ENCODE data around the gene ASCC2.
"Not testable (repeated sequence)": the region's sequence is repeated elsewhere in the genome, so short reads cannot be mapped to it uniquely, and the experiment has no call there.

The ASCC2 gene

DNA sequence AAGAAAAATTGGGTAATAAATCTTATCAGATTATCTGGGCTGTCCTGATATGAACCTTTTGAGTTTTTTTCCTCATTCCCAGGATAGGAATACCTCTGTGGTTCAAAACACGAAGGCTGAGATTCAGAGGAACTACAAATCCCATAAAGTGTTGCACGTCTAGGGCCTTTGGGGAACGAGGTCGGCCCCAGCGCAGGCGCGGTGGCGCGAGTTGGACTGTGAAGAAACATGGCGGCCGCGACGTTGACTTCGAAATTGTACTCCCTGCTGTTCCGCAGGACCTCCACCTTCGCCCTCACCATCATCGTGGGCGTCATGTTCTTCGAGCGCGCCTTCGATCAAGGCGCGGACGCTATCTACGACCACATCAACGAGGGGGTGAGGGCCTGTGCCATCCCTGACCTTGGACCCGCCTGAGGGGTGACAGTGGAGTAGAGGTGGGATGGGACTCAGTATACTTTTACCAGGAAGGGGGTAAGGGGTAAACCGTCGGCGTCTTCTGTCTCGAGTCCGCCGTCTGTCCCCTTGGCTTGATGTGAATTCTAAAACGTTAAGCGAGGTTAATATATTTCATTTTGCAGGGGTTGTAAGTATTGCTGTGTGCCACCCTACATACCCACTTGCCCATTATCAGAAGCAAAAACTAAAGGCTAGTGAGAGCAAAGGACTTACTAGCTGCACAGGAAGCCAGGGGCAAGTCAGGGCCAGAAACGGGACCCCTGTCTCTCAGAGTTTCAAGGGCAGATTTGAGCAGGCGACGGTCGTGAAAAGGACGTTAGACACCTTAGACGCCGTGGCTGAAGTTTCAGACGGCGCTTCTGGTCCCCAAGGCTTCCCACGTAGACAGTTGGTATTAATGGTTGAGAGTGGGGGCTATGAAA is 70.7 kb downstream of the ASCC2 start, which contains the start of gene UQCR10:
Gene UQCR10 (plus strand): TSS at position 199 of the 881 bp plus-strand sequence. CDS start 30 bp downstream, at position 229.
- peak; percentile 87 to 99 (median 94) for DNase-seq
- intact Hi-C loops (cut with DNase I): loop anchor here (5.0 kb wide), 1 partner anchor 75 kb away; no protein-coding TSS in a partner anchor

- peak; percentile 91 to 99 (median 95) for DNase-seq
- intact Hi-C loops (cut with DNase I): loop anchor here (5.0 kb wide), 1 partner anchor 74 kb away; no protein-coding TSS in a partner anchor
Observed at GRCh38 chr22:29766632-29767170, 71.4 kb downstream of the ASCC2 start, which contains the start of gene ZMAT5. ZMAT5 (minus strand) TSS chr22:29767007; CDS start chr22:29748544, 18,463 bp downstream.

DNA sequence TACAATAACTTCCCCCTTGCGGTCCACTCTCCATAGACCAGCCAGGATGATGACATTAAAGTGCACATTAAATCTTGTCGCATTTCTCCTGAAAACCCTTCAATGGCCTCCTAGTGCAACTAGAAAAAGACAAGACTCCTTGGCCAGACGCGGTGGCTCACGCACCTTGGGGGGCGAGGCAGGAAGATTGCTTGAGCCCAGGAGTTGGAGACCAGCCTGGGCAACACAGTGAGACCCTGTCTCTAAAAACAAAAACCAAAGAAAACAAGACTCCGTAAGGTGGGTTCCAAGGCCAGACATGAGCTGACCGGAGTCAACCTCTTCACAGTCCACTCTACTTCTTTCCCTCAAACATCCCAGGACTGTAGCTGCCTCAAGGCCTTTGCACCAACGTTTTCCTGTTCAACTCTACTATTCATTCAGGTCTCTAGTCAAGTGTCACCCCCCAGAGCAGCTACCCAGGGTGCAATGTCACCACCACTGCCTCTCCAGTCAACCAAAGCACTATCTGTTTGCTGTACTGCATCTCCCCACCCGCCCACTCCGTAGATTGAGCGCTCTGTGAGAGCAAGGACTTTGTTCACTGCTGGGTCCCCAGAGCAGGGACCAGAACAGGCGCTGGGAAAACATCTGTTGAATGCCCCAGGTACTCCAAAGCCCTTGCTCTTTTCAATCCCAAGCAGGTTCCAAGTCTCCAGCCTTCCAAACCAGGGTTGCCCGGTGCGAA is 72.0 kb downstream of the ASCC2 start:
- intact Hi-C loops (cut with DNase I): loop anchor here (5.0 kb wide), 1 partner anchor 74 kb away; no protein-coding TSS in a partner anchor
- DNase-seq: no peak

GRCh38 chr22:29762263-29762662 is 75.8 kb downstream of the ASCC2 start:
- intact Hi-C loops (cut with DNase I): no loop called here
- no peak for DNase-seq

DNA sequence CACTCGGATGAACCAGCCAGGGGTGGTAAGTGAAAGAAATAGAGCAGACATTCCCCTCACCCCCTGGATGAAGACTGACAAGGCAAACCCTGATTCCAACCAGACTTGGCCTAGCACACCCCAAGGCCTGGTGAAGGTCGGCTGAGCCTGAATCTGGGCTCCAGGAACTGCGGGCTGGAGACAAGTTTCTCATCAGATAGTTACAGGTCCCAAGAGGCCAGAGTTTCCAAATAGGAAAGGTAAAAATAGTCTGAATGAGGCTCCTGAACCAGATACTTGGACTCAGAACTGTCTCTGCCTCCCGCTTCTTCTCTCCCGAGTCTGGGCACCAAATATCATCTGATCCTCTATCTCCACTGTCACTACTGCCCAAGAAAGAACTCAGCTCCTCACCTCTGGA is 79.1 kb downstream of the ASCC2 start:
- intact Hi-C loops (cut with DNase I): no loop called here
- no peak for DNase-seq

DNA sequence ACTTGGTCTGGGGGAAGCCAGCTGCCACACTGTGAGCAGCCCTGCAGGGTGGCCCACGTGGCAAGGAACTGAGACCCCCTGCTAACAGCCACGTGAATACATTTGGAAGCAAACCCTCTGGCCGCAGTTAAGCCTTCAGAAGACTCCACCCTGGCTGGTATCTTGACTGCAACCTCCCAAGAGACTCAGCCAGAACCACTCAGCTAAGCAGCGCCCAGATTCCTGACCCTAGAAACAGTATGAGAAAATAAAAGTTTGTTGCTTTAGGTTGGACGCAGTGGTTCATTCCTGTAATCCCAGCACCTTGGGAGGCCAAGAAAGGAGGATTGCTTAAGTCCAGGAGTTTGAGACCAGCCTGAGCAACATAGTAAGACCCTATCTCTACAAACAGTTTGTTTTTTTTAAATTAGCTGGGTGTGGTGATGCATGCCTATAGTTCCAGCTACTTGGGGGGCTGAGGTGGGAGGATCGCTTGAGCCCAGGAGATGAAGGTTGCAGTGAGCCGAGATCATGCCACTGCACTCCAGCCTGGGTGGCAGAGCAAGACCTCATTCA is 79.9 kb downstream of the ASCC2 start:
- DNase-seq: no peak
- intact Hi-C loops (cut with DNase I): no loop called here

DNA sequence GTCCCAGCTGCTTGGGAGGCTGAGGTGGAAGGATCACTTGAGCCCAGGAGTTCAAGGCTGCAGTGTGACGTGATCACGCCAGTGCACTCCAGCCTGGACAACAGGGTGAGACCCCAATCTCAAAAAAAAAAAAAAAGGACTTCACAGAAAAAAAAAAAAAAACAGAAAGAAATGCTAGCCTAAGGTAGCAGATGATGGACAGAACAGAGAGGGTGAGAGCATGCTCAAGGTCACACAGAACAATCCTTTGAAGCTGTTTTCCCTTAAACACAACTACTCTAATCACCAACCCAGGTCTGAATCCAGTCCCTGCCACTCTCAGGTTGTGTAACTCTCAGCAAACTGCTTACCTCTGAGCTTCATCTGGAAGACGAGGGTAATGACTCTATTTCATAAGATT is 81.0 kb downstream of the ASCC2 start:
- no peak for DNase-seq
- intact Hi-C loops (cut with DNase I): no loop called here

GRCh38 chr22:29756341-29756740 is 81.7 kb downstream of the ASCC2 start:
- DNase-seq: no peak
- intact Hi-C loops (cut with DNase I): no loop called here

DNA sequence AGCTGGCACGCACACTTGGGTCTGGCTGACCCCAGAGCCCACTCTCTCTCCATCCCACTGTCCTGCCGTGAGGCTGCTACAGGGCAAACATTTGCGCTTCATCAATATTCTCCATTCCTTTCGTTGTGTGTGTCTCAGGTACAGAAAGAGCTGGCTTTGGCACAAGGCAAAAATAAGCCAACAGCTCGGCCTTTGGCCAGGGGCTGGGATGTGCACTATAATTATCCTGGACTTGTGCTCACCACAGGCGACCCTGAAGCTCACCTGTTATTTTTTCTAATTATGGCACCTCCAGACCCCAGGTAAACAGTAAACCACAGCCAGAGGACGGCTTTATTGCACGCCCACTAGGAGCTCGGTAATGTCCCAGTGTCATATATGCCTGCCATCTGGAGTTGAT is 82.2 kb downstream of the ASCC2 start:
- intact Hi-C loops (cut with DNase I): no loop called here
- no peak for DNase-seq

DNA sequence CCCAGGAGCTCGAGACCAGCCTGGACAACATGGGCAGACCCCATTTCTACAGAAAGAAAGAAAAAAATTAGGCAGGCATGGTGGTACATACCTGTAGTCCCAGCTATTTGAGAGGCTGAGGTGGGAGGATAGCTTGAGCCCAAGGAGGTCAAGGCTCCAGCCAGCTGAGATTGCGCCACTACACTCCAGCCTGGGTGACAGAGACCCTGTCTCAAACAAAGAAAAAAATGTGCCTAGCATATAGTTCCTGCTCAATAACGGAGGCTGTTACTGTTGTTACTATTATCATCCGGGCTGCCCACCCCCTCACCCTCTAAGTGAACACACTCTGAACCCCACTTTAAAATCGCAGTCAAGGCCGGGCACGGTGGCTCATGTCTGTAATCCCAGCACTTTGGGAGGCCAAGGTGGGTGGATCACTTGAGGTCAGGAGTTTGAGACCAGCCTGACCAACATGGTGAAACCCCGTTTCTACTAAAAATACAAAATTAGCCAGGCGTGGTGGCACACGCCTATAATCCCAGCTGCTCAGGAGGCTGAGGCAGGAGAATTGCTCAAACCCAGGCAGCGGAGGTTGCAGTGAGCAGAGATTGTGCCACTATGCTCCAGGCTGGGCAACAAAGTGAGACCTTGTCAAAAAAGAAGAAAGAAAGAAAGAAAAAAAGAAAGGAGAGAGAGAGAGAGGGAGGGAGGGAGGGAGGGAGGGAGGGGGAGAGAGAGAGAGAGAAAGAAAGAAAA is 83.2 kb downstream of the ASCC2 start:
- intact Hi-C loops (cut with DNase I); DNase-seq: not testable (repeated sequence)

DNA sequence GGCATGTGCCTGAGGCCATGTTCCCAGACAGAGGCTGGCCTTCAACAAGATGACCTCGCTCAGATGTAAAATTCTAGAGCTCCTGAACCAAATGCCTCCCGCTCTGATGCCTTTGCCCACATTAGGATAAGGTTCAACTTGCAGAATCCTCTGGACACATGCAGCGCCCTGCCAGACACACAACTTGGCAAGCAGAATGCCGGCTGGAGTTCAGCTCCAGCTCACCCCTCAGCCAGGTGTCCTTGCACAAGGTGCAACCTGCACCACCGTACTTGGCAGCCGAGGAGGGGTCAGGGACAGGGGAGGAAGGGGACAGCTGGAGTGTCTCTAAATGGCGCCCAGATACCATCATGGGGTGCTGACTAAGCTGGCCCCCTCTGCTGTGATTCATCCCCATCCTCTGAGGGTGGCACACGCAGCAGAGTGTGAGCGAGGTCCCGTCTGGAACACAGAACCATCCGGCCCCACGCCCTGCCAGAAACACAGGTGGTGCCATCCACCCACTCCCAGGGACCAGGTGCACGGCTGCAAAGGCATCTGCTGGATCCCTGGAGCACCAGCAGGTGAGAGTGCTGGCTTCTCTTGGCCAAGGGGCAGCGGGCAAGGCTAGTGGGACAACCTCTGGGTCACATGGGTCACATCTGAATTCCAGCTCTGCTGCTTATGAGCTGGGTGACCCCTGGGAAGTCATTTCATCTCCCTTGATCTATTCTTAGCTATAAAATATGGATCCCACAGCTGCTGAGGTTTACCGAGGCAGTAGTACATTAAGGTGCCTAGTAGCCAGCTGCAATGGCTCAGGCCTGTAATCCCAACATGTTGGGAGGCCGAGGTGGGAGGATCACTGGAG is 84.0 kb downstream of the ASCC2 start:
- intact Hi-C loops (cut with DNase I): no loop called here

DNA sequence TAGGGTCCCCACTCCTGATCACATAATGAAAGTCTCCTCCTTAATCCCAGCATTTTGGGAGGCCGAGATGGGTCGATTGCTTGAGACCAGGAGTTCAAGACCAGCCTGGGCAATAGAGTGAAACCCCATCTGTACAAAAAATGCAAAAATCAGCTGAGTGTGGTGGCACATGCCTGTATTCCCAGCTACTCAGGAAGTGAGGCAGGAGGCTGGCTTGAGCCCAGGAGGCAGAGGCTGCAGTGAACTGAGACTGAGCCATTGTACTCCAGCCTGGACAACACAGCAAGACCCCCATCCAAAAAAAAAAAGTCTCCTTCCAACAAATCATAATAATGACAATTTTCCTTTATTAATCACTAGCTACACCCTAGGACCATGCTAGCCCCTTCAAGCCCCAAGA is 86.4 kb downstream of the ASCC2 start:
- intact Hi-C loops (cut with DNase I): no loop called here
- DNase-seq: no peak

More for the DNA sequence above, 84.0 kb downstream of the ASCC2 start:
- peak in 2 of 10 donors; percentile 27 to 82 for DNase-seq

DNA sequence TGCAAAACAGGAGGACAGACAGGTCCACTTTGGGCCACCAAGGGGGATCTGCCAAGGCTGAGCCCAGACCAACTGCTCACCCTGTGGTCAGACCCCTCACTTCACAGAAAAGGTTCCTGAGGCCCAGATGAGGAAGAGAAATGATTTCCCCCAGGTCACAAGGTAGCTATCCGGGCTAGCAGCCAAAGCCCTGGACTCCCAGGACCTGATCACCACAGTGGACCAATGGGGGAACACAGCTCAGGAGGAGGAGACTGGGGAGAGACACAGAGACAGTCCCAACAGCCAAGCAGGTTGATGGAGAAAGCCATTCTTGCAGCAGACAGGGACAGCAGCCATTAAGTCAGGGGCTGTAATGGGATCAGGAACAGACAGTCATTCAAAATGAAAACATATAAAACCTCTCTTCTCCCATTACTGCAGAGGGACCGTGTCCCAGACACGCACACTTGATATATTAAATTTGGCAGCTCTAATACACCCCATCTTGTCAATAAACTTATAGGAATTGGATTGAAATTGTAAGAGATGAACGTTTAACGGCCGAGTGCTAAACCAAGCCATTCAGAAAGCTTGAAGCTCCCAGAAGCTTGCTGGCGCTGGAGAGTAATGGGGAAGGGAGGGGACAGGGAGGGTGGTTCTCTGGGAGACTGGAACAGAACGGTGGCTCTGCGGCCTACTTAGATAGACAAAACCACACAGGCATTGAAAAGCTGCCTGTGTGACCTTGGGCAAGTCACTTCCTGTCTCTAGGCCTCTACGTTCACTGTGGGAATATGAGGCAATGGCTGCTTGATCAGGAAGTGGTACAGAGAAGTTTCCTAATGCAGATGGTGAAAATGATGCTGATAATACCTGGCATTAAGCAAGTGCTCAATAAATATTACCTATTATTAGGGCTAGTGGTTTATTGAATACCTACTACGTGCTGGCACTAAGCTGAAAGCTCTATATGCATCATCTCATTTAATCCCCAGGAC is 87.2 kb downstream of the ASCC2 start:
- intact Hi-C loops (cut with DNase I): no loop called here
- DNase-seq: peak in 1 of 10 donors; percentile 21

- DNase-seq: no peak
- intact Hi-C loops (cut with DNase I): no loop called here
Observed at GRCh38 chr22:29750029-29750428, 88.0 kb downstream of the ASCC2 start.

DNA sequence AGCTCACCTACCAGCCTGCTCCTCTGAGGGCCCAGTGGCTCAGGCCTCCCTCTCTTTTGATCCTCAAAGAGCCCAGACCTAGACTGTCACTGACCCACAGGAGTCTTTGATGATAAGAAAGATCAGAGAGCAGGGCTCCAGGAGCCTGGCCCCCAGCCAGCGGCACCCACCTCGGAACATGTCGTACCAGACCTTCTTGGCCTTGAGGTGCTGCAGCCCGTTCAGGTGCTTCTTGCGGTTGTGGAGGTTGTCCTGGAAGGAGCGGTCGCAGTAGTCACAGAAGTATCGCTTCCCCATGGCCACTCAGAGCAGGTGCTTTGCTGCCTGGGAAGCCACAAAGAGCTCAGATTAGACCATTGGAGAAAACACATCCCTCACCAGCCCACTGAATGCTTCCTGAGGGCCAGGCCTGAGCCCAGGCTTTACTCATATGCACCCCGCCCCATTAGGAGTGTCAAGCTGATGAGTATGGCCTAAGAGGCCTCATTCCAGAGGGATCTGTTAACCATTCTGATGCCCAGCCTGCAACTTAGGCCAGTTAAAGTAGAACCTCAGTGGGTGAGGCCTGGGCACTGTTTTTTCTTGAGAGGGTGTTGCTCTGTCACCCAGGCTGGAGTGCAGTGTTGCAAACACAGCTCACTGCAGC is 89.7 kb downstream of the ASCC2 start:
- intact Hi-C loops (cut with DNase I): no loop called here
- DNase-seq: no peak

- intact Hi-C loops (cut with DNase I): no loop called here
- DNase-seq: no peak
Observed at GRCh38 chr22:29747832-29748231, 90.2 kb downstream of the ASCC2 start.

DNA sequence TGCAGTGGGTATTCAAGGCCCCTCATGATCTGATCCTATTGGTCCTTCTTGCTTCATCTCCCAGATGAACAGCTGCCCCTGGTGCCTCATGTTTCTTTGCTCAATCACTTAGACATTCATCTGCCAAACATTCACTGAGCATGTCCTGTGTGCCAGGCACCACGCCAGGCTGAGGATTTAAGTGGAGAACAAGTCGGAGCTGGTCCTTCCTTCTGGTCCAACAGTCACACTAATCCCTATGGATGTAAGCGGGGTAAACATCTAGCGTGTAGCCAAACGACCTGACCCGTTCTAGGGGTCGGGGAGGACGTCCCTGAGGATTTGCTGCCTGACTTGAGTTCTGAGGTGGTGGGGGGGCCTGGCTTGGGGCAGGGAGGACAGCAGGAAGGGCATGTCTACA is 93.2 kb downstream of the ASCC2 start:
- intact Hi-C loops (cut with DNase I): no loop called here
- peak in 1 of 10 donors; percentile 86 for DNase-seq

All from posterior cingulate gyrus (tissue), 11 donors.